Colonic mucosa (tissue), 4 donors: ENCODE results near the gene MAGI3. TPM values are rescaled to one million over a fixed set of nuclear protein-coding genes. Genes with fewer than 3 reads are reported as not detected.
"Not testable (repeated sequence)": the region's sequence is repeated elsewhere in the genome, so short reads cannot be mapped to it uniquely, and the experiment has no call there.

ENCODE experiments used
- DNase-seq: peaks from one replicate; pipeline ENCODE4 v3.0.0-alpha.2; 2020
- H3K27ac ChIP-seq: fragments of 200-600 bp; one replicate; pipeline ENCODE4 v1.8.0; 2021
- H3K27me3 ChIP-seq: fragments of 200-600 bp; one replicate; pipeline ENCODE4 v1.8.0; 2021
- H3K36me3 ChIP-seq: fragments of 200-600 bp; one replicate; pipeline ENCODE4 v1.8.0; 2021
- H3K4me1 ChIP-seq: fragments of 200-600 bp; one replicate; pipeline ENCODE4 v1.8.0; 2021; ENCODE audit warnings: mild to moderate bottlenecking
- H3K4me3 ChIP-seq: fragments of 200-600 bp; one replicate; pipeline ENCODE4 v1.8.0; 2021
- H3K9ac ChIP-seq, 2 donors: one replicate each; pipeline ENCODE4 v1.7.0; 2013; ENCODE audit warnings: control low read depth in 2 of 2, low read depth in 2 of 2, low read length in 2 of 2
- H3K9me3 ChIP-seq: fragments of 200-600 bp; one replicate; pipeline ENCODE4 v1.8.0; 2021
- intact Hi-C: fragments of 100-400 bp; cut with DNase I; formaldehyde crosslinking; loops from one replicate; pipeline ENCODE4 v1.14.1; 2022
- total RNA-seq, 2 donors: library from RNA; stranded (reverse); fragmentation: NEBNext Ultra II Directional in 1 of 2; extraction: Animal tissue kit (Norgen Biotek cat#: 25700) in 1 of 2; gene quantifications; one replicate each; pipeline ENCODE4 v1.2.1, GENCODE V29; 2021
- TF ChIP-seq, protein P1 (sequence below): fragments of 200-600 bp; IDR thresholded peaks from one replicate; pipeline ENCODE4 v1.8.0; 2022; ENCODE audit warnings: antibody characterized with exemption, mild to moderate bottlenecking
- donor health status: healthy.
- donor health status: DM: no; HTN: no; CAD: no.
- donor health status: DM: no; HTN: no; CAD: no.

MAGI3 gene
- total RNA-seq, 2 donors from 2014 or later, result 38.2 to 46.5 TPM

DNA sequence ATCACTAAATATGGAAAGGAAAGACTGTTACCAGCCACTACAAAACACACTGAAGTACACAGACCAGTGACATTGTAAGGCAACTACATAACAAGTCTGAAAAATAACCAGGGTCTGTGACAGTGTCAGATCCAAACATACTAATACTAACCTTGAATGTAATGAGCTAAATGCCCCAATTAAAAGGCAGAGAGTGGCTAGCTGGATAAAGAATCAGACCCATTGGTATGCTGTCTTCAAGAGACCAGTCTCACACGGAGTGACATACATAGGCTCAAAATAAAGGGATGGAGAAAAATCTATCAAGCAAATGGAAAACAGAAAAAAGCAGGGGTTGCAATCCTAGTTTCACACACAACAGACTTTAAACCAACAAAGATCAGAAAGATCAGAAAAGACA lies 100.1 kb downstream of the MAGI3 start:
- Histone ChIP-seq H3K27me3 (no peaks in the 10 kb centered on the region), H3K27ac (no peak overlapping the region), H3K4me1 (no peaks in the 10 kb centered on the region), H3K36me3 (no peaks in the 10 kb centered on the region), H3K4me3 (no peak overlapping the region), H3K9me3 (no peaks in the 10 kb centered on the region), H3K9ac (no peak overlapping the region)
- intact Hi-C loops, result no loop called here
- DNase-seq, result no peak
- TF ChIP-seq, protein P1, sequence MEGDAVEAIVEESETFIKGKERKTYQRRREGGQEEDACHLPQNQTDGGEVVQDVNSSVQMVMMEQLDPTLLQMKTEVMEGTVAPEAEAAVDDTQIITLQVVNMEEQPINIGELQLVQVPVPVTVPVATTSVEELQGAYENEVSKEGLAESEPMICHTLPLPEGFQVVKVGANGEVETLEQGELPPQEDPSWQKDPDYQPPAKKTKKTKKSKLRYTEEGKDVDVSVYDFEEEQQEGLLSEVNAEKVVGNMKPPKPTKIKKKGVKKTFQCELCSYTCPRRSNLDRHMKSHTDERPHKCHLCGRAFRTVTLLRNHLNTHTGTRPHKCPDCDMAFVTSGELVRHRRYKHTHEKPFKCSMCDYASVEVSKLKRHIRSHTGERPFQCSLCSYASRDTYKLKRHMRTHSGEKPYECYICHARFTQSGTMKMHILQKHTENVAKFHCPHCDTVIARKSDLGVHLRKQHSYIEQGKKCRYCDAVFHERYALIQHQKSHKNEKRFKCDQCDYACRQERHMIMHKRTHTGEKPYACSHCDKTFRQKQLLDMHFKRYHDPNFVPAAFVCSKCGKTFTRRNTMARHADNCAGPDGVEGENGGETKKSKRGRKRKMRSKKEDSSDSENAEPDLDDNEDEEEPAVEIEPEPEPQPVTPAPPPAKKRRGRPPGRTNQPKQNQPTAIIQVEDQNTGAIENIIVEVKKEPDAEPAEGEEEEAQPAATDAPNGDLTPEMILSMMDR, result no peak

- no peaks in the 10 kb centered on the region for H3K4me1 ChIP-seq
Measured at GRCh38 chr1:113493533-113493932, 103.2 kb downstream of the MAGI3 start.

DNA sequence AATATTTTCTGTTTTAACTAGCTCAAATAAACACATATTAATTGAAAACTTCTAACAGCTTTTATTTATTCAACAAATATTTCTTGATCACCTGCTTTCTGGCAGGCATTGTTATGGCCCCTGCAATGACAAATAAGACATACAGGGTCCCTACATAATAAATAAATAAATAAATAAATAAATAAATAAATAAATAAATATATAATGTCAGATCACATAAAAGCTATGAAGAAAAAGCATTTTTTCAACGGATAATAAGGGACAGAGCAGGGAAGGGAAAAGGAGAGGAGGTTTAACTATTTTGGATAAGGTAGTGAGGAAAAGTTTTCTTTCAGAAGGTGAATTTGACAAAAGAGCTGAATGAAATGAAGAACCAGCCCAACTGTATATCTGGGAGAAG lies 115.0 kb downstream of the MAGI3 start:
- TF ChIP-seq, protein P1, result no peak
- Histone ChIP-seq H3K4me1 (no peaks in the 10 kb centered on the region), H3K9ac (no peak overlapping the region), H3K36me3 (no peaks in the 10 kb centered on the region), H3K4me3 (no peak overlapping the region), H3K27ac (no peak overlapping the region), H3K9me3 (no peaks in the 10 kb centered on the region), H3K27me3 (no peaks in the 10 kb centered on the region)
- intact Hi-C loops, result no loop called here
- no peak for DNase-seq

More at GRCh38 chr1:113493533-113493932, 103.2 kb downstream of the MAGI3 start:
- no peak overlapping the region for H3K9ac ChIP-seq
- H3K4me3 ChIP-seq, result no peak overlapping the region
- H3K27me3 ChIP-seq, result no peaks in the 10 kb centered on the region
- intact Hi-C loops, result no loop called here
- TF ChIP-seq, protein P1, result no peak
- DNase-seq, result no peak
- no peaks in the 10 kb centered on the region for H3K9me3 ChIP-seq
- H3K36me3 ChIP-seq, result no peaks in the 10 kb centered on the region
- no peak overlapping the region for H3K27ac ChIP-seq

DNA sequence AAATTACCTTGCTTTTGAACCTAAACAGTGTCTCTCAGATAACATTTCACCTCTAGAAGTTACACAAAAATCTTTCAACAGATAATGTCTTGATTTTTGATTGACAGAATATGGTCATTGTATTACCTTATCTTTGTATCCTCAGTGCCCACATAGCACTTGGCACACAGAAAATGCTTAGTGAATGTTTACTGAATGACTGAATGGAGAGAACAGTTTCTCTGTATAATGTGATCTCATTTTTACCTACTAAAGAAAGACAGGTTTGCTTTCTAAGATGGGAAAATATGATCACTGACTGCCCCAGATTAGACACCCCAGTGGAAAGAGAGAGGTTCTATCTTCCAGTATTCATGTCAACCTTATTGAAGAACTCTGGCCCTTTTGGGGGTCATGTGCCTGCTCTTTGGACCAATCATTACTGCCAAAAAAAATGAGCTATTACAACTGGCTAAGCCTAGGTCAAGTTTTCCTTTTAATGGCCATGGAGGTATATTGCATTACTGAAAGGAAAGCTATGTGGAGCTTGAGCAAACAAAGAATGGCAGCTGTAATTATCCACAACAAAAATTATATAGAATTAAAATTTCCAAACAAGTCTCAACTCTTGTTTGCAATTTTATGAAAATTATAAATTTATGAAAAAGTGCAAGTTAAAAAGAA lies 117.4 kb downstream of the MAGI3 start:
- Histone ChIP-seq H3K27ac (no peak overlapping the region), H3K27me3 (no peaks in the 10 kb centered on the region), H3K9ac (no peak overlapping the region), H3K36me3 (no peaks in the 10 kb centered on the region), H3K4me3 (no peak overlapping the region), H3K9me3 (no peaks in the 10 kb centered on the region), H3K4me1 (no peaks in the 10 kb centered on the region)
- no peak for DNase-seq
- intact Hi-C loops, result no loop called here
- TF ChIP-seq, protein P1, result no peak

DNA sequence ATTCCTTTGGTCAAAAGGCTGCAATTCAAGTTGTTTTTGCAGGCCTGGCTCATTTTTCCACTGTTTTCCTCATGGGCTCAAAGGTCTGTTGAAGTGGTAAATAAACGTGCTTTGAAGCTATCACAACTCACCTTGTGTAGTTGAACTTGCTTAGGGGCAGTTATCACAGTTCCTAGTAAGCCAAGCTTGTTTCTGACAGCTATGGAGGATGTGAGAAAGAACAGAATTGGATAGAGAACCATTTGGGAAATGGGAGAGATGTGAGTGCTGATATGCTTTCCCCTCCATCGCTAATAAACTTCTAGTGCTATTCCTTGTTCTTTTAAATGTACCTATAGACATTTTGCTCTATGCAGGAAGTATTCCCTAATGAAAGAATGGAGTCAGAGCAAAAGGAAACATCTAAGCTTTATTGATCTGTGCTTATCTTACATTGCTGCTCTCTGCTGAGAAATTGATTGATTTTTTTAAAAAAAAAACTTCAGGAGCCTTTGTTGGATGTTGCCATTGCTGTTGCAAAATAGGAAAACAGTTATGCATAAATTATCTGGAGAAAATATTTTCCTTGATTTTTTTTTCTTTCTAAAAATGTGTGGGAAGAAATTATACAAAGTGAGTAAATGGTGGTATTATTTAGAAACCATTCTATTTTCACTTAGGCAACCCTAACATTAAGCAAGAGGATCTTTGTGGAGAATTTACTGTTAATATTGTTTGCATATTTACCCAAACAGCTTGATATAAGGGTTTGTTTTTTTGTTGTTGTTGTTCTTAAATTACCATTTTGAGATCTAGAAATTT lies 118.2 kb downstream of the MAGI3 start:
- peak; percentile 24 for DNase-seq
- H3K4me1 ChIP-seq, result no peaks in the 10 kb centered on the region
- no peaks in the 10 kb centered on the region for H3K9me3 ChIP-seq
- H3K36me3 ChIP-seq, result no peaks in the 10 kb centered on the region
- H3K9ac ChIP-seq, result no peak overlapping the region
- peak overlapping the region; percentile 3 for H3K27ac ChIP-seq
- intact Hi-C loops, result no loop called here
- TF ChIP-seq, protein P1, result no peak
- no peak overlapping the region for H3K4me3 ChIP-seq
- no peaks in the 10 kb centered on the region for H3K27me3 ChIP-seq

DNA sequence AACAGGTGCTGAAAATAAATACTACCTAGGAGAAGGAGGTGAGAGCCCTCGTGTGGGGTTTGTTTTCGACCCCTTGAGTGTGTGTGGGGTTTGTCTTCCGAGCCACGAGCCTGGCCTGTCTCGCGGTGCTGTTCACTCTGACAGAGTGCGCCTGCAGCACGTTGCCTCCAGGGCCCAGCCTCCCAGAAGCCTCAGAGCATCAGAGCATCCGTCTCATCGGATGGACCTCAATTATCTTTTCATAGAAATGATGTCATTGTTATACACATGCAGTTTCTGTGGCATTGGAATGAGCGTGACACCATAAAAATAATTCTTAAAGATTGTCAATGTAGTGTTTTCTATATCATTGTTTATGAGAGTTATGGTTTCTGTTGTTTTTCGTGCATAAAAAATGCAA lies 119.5 kb downstream of the MAGI3 start:
- H3K9ac ChIP-seq, H3K9me3 ChIP-seq, H3K4me3 ChIP-seq, intact Hi-C loops, H3K4me1 ChIP-seq, DNase-seq, H3K27me3 ChIP-seq, H3K27ac ChIP-seq, H3K36me3 ChIP-seq: not testable (repeated sequence)
